GM12874 (cell line): ENCODE measurements around the gene DBF4B.

Experiments used
- TF ChIP-seq, protein P1 (sequence below): IDR thresholded peaks from 2 replicates; pipeline ENCODE4 v1.5.1; 2011; ENCODE audit warnings: low read depth, mild to moderate bottlenecking, control low read depth, low read length, moderate library complexity; ENCODE audit not compliant: insufficient read depth

The DBF4B gene

DNA sequence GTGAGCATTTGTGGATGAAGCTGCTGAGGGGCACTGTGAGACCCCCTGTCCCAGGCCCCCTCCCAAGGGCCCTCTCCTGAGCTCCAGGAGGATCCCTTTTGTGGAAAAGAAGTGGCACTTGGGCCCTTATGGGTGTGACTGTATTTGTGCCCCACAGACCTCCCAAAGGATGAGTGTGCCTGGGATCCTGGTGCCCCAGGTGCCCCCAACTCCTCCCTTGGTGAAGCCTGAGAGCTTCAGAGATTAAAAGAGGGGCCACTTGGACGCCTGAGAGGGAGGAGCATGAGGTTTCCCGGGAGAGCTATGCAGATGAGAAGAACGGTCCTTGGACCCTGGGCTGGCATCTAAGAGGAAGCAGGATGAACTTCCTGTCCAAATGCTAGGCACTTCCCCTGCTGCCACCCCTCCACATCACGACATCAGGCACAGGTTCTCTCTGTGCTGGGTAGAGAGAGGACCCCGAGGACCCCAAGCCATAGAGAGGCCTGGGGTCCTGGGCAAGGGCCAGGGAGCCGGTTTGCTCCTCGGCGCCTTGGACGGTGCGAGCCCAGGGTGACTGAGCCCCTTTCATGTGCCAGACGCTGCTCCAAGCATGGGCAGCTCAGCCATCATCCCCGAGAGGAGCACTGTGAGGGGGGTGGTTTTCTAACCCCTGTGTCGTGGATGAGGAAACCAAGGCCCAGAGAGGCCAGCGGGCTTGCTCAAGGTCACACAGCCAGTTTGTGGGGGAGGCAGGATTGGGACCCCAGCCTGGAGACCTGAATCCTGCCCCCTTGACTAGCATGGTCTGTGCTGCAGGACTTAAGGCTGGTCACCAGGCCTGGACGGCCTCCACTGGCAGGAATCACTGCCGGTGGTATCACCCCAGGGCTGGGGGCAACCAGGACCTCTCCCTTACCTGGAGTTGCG is 44.7 kb downstream of the DBF4B start:
- TF ChIP-seq, protein P1, sequence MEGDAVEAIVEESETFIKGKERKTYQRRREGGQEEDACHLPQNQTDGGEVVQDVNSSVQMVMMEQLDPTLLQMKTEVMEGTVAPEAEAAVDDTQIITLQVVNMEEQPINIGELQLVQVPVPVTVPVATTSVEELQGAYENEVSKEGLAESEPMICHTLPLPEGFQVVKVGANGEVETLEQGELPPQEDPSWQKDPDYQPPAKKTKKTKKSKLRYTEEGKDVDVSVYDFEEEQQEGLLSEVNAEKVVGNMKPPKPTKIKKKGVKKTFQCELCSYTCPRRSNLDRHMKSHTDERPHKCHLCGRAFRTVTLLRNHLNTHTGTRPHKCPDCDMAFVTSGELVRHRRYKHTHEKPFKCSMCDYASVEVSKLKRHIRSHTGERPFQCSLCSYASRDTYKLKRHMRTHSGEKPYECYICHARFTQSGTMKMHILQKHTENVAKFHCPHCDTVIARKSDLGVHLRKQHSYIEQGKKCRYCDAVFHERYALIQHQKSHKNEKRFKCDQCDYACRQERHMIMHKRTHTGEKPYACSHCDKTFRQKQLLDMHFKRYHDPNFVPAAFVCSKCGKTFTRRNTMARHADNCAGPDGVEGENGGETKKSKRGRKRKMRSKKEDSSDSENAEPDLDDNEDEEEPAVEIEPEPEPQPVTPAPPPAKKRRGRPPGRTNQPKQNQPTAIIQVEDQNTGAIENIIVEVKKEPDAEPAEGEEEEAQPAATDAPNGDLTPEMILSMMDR, result no peak

DNA sequence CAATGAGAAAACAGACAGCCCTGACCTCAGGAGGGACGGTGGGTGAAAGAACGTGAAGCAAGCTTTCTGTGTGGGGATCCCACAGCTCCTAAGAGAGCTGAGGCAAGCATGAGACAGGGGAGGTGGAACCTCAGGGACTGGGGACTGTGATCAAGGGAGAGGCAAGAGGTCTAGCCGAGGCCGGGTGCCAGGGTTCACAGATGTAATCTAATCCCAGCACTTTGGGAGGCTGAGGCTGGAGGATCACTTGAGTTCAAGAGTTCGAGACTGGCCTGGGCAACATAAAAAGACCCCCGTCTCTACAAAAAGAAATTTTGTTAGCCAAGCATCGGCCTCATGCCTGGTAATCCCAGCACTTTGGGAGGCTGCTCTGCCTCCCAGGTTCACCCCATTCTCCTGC is 45.8 kb downstream of the DBF4B start:
- TF ChIP-seq, protein P1, result no peak

DNA sequence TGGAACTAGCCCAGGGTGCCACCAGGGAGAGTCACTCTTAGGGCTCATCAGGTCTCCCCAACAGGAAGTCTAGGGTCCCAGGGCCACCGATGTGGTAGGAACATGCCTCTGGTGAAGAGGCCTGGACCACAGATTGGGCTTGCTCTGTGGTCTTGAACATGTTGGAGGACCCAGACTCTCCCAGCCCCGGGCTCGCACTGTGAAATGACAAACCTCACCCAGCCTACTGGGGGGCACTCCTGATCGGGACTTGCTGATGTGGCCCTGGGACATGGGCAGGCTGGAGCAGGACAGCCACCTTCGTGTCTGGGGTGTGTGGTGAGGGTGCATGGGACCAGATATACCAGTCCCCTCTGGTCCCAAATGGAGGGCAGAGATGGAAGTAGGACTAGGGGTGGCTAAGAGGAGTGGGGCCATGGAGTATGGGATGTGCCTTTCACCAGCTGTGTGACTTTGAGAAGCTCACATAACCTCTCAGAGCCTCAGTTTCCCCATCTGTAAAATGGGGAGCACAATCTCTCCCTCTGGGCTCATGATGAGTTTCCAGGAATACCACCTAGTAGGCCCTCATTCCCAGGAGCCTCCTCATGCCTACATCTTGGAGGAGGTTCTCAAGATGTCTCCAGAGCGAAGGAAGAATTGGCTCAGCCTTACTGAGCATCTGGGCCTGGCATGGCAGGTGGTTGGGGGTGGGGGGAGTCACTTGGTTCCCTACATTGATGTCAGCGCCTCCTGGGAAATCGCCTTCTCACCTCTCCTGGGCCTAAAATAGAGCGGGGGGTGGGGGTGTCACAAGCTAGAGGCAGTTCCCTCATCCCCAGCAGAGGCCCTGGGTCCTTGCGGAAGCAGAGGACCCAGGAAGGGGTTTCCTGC is 48.8 kb downstream of the DBF4B start:
- TF ChIP-seq, protein P1, result no peak

DNA sequence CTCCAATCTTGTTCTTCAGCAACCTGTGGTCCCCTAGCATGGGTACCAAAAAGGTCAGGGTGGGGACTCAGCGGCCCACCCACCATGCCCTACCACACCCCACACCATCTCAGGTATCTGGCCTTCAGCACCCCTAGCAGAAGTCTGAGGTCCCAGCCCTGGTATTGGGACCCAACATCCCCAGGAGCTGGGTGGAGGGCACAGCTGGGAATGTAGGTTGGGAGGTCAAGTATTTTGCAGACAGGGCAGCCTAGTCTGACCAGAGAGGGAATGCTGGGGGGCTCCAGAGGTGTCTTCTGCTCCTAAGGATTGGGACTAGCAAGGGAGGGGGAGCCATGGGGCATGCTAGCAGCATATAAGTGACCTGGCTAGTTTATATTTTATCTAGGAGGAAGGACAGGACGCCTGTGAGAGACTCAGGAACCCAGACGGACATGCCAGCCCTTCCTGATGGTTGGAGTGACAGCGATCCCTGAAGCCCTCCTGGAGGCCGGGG is 49.5 kb downstream of the DBF4B start:
- TF ChIP-seq, protein P1, result no peak

DNA sequence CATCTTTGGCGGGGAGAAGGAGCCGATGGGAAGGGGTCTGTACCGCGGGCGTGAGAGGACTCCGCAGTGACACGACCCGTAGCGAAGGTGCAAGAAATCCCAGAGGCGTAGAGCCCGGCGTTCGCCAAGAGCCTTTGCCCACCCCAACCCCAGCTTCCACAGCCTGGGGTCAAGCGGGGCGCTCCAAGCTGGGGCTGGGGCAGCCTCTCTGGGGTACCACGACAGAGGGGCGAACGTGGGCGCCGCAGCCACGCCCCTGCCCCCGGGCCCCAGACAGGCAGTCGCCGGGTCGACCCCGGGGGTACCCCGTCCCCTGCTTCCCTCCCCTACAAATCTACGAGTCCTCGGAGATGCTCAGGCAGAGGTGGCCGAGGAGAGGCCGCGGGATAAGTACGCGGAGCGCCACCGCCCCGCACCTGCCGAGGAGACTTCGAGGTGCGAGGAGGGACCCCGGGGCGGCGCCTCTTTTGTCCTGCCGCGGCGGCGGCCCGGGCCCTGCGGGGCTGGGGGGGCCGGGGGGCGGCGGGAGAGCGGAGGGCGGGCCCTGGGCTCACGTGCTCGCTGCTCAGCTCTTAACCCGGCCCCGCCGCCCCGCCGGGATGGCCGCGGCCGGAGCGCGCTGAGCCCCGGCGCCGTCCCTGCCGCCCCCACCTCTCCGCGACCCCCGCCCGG is 50.1 kb downstream of the DBF4B start, which contains the start of gene ADAM11:
Gene ADAM11 (plus strand): TSS at position 575 of the 672 bp plus-strand sequence. CDS start 212 bp downstream, outside the sequence.
- TF ChIP-seq, protein P1, result no peak

DNA sequence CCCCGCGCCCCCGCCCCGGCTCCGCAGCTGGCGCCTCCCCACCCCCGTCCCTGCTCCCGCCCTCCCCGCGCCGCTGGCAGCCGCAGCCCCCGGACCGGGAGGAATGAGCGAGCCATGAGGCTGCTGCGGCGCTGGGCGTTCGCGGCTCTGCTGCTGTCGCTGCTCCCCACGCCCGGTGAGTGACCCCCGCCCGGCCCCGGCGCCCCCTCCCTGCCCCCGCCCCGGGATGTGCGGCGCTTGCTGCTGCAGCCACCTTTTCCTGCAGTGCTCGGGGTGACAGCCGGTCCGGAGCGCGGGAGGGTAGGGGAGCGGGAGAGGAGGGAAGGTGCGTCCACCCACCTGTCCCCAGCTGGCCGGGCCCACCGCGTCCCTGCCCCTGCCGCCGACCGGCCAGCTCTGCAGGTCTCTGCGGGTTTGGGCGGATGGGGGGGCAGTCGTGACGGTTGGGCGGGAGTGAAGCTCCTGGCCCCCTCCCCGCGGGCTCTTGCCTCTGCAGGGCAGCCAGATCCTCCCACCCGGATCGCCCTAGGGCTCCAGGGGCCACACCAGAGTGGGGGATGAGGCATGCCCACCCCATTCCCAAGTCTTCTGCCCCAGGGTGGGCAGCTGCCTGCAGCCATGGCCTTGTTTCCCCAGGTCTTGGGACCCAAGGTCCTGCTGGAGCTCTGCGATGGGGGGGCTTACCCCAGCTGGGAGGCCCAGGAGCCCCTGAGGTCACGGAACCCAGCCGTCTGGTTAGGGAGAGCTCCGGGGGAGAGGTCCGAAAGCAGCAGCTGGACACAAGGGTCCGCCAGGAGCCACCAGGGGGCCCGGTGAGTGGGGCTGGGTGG is 50.8 kb downstream of the DBF4B start:
- TF ChIP-seq, protein P1, result no peak
